Neuron (in vitro differentiated cells): Measurements from ENCODE around the gene FGF22.

Source experiments
- H2AFZ ChIP-seq: one replicate; pipeline ENCODE4 v1.6.1; 2013; ENCODE audit warnings: low read depth, mild to moderate bottlenecking, inconsistent platforms, low read length, moderate library complexity
- H3K27me3 ChIP-seq: one replicate; pipeline ENCODE4 v1.6.1; 2013; ENCODE audit warnings: low read length; ENCODE audit not compliant: insufficient read depth
- H3K36me3 ChIP-seq: one replicate; pipeline ENCODE4 v1.6.1; 2013; ENCODE audit warnings: low read length; ENCODE audit not compliant: insufficient read depth
- H3K4me1 ChIP-seq: one replicate; pipeline ENCODE4 v1.6.1; 2013; ENCODE audit warnings: low read length; ENCODE audit not compliant: insufficient read depth
- H3K4me3 ChIP-seq: 2 replicates; pipeline ENCODE4 v1.5.1; 2013; ENCODE audit warnings: mild to moderate bottlenecking, low read length, moderate library complexity
- H3K9me3 ChIP-seq: one replicate; pipeline ENCODE4 v1.6.1; 2013; ENCODE audit warnings: low read length

The FGF22 gene

GRCh38 chr19:610801-611480 is 28.7 kb upstream of the FGF22 start:
- no peak overlapping the region for H2AFZ ChIP-seq
- H3K4me1 ChIP-seq, result peaks cover 4% of the 10 kb centered on the region
- H3K36me3 ChIP-seq, result peaks cover 12% of the 10 kb centered on the region
- H3K4me3 ChIP-seq, result no peak overlapping the region
- no peaks in the 10 kb centered on the region for H3K9me3 ChIP-seq
- H3K27me3 ChIP-seq, result no peaks in the 10 kb centered on the region

- peaks cover 12% of the 10 kb centered on the region for H3K36me3 ChIP-seq
- no peaks in the 10 kb centered on the region for H3K27me3 ChIP-seq
- H3K9me3 ChIP-seq, result no peaks in the 10 kb centered on the region
- no peak overlapping the region for H3K4me3 ChIP-seq
- no peak overlapping the region for H2AFZ ChIP-seq
- peaks cover 4% of the 10 kb centered on the region for H3K4me1 ChIP-seq
Observed at GRCh38 chr19:611481-611868, 28.2 kb upstream of the FGF22 start.

GRCh38 chr19:612941-613340 is 26.7 kb upstream of the FGF22 start:
- no peak overlapping the region for H3K4me3 ChIP-seq
- no peak overlapping the region for H2AFZ ChIP-seq
- H3K27me3 ChIP-seq, result no peaks in the 10 kb centered on the region
- H3K4me1 ChIP-seq, result peaks cover 4% of the 10 kb centered on the region
- H3K9me3 ChIP-seq, result no peaks in the 10 kb centered on the region
- H3K36me3 ChIP-seq, result peaks cover 17% of the 10 kb centered on the region

- Histone ChIP-seq H3K4me1 (peaks cover 4% of the 10 kb centered on the region), H3K36me3 (peaks cover 26% of the 10 kb centered on the region), H3K9me3 (no peaks in the 10 kb centered on the region), H3K27me3 (no peaks in the 10 kb centered on the region), H2AFZ (no peak overlapping the region), H3K4me3 (no peak overlapping the region)
Observed at GRCh38 chr19:613732-614567, 25.7 kb upstream of the FGF22 start.

GRCh38 chr19:615619-616018 is 24.1 kb upstream of the FGF22 start:
- peaks cover 40% of the 10 kb centered on the region for H3K36me3 ChIP-seq

DNA sequence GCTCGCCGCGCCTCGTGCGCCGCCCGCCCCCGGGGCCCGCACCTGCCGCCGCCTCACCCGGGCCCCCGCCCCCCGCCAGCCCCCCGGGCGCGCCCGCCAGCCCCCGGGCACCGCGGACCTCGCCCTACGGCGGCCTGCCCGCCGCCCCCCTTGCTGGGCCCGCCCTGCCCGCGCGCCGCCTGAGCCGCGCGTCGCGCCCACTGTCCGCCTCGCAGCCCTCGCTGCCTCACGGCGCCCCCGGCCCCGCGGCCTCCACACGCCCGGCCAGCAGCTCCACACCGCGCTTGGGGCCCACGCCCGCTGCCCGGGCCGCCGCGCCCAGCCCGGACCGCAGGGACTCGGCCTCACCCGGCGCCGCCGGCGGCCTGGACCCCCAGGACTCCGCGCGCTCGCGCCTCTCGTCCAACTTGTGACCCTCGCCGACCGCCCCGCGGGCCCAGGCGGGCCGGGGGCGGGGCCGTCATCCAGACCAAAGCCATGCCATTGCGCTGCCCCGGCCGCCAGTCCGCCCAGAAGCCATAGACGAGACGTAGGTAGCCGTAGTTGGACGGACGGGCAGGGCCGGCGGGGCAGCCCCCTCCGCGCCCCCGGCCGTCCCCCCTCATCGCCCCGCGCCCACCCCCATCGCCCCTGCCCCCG is 23.5 kb upstream of the FGF22 start:
- no peak overlapping the region for H3K4me3 ChIP-seq
- H3K36me3 ChIP-seq, result peaks cover 44% of the 10 kb centered on the region
- H3K27me3 ChIP-seq, result no peaks in the 10 kb centered on the region
- H3K4me1 ChIP-seq, result peaks cover under 1% of the 10 kb centered on the region
- H2AFZ ChIP-seq, result no peak overlapping the region
- no peaks in the 10 kb centered on the region for H3K9me3 ChIP-seq

More at GRCh38 chr19:615619-616018, 24.1 kb upstream of the FGF22 start:
- no peaks in the 10 kb centered on the region for H3K9me3 ChIP-seq
- H3K4me3 ChIP-seq, result no peak overlapping the region
- no peak overlapping the region for H2AFZ ChIP-seq
- H3K4me1 ChIP-seq, result peaks cover 4% of the 10 kb centered on the region
- H3K27me3 ChIP-seq, result no peaks in the 10 kb centered on the region

DNA sequence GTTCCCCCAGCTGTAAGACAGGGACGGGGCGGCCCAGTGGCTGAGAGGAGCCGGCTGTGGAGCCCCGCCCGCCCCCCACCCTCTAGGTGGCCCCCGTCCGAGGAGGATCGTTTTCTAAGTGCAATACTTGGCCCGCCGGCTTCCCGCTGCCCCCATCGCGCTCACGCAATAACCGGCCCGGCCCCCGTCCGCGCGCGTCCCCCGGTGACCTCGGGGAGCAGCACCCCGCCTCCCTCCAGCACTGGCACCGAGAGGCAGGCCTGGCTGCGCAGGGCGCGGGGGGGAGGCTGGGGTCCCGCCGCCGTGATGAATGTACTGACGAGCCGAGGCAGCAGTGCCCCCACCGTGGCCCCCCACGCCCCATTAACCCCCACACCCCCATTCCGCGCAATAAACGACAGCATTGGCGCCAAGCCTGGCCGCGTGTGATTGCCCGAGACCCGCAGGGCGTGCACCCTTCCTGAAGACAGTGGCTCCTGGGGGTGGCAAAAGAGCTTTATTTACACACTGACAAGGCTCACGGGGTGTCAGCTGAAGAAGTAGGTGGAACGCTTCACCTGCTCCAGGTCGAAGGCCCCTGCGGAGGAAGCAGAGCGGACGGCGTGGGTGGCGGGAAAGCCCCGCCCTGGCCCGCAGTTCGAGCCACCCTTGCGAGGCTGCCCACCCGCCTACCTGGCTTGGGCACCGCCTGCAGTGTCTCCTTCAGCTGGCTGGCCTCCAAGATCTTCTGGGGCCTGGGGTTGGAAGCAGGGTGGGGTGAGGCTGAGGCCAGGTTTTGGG is 22.7 kb upstream of the FGF22 start:
- peaks cover 2% of the 10 kb centered on the region for H3K9me3 ChIP-seq
- H2AFZ ChIP-seq, result no peak overlapping the region
- H3K4me1 ChIP-seq, result no peaks in the 10 kb centered on the region
- H3K27me3 ChIP-seq, result no peaks in the 10 kb centered on the region
- H3K36me3 ChIP-seq, result peaks cover 50% of the 10 kb centered on the region
- no peak overlapping the region for H3K4me3 ChIP-seq

- Histone ChIP-seq H3K4me3 (no peak overlapping the region), H3K36me3 (peaks cover 51% of the 10 kb centered on the region), H3K4me1 (no peaks in the 10 kb centered on the region), H3K9me3 (peaks cover 2% of the 10 kb centered on the region), H3K27me3 (no peaks in the 10 kb centered on the region), H2AFZ (no peak overlapping the region)
Observed at GRCh38 chr19:617551-618246, 22.0 kb upstream of the FGF22 start.

DNA sequence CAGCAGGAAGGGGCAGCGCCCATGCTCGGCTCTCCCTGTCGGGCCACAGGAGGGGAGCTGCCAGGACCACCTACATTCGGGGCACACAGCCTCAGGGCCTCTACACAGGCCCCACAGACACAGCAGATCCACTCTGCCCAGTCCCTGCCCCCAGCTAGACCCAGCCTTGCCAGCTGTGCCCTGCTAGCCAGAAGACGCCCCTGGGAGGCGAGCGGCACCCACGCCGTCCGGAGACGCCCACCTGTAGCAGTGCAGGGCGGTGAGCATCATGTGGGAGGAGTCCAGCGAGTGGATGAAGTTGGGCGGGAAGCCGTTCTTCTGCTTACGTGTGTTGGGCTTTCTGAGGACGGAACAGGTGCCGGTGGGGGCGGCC is 21.4 kb upstream of the FGF22 start:
- Histone ChIP-seq H3K27me3 (no peaks in the 10 kb centered on the region), H3K9me3 (peaks cover 2% of the 10 kb centered on the region), H3K4me1 (no peaks in the 10 kb centered on the region), H2AFZ (no peak overlapping the region), H3K4me3 (no peak overlapping the region), H3K36me3 (peaks cover 54% of the 10 kb centered on the region)

- H3K36me3 ChIP-seq, result peaks cover 54% of the 10 kb centered on the region
- H3K27me3 ChIP-seq, result no peaks in the 10 kb centered on the region
- H3K9me3 ChIP-seq, result peaks cover 2% of the 10 kb centered on the region
- H2AFZ ChIP-seq, result no peak overlapping the region
- H3K4me3 ChIP-seq, result no peak overlapping the region
- H3K4me1 ChIP-seq, result peaks cover 2% of the 10 kb centered on the region
Observed at GRCh38 chr19:618674-619285, 20.9 kb upstream of the FGF22 start.

- no peaks in the 10 kb centered on the region for H3K27me3 ChIP-seq
- no peak overlapping the region for H3K4me3 ChIP-seq
- H3K9me3 ChIP-seq, result peaks cover 2% of the 10 kb centered on the region
- no peak overlapping the region for H2AFZ ChIP-seq
- peaks cover 53% of the 10 kb centered on the region for H3K36me3 ChIP-seq
- H3K4me1 ChIP-seq, result peaks cover 9% of the 10 kb centered on the region
Observed at GRCh38 chr19:619286-620002, 20.2 kb upstream of the FGF22 start.
